ENCODE data around the gene RERE. TPM values are rescaled to one million over a fixed set of nuclear protein-coding genes. Genes with fewer than 3 reads are reported as not detected.

RERE gene
- total RNA-seq, 1 experiment from 2014 or later, result 40.6 TPM

- no peak for DNase-seq (ENCODE audit: low read depth, low spot score)
Measured at GRCh38 chr1:8704866-8705506, 112.5 kb downstream of the RERE start.

DNA sequence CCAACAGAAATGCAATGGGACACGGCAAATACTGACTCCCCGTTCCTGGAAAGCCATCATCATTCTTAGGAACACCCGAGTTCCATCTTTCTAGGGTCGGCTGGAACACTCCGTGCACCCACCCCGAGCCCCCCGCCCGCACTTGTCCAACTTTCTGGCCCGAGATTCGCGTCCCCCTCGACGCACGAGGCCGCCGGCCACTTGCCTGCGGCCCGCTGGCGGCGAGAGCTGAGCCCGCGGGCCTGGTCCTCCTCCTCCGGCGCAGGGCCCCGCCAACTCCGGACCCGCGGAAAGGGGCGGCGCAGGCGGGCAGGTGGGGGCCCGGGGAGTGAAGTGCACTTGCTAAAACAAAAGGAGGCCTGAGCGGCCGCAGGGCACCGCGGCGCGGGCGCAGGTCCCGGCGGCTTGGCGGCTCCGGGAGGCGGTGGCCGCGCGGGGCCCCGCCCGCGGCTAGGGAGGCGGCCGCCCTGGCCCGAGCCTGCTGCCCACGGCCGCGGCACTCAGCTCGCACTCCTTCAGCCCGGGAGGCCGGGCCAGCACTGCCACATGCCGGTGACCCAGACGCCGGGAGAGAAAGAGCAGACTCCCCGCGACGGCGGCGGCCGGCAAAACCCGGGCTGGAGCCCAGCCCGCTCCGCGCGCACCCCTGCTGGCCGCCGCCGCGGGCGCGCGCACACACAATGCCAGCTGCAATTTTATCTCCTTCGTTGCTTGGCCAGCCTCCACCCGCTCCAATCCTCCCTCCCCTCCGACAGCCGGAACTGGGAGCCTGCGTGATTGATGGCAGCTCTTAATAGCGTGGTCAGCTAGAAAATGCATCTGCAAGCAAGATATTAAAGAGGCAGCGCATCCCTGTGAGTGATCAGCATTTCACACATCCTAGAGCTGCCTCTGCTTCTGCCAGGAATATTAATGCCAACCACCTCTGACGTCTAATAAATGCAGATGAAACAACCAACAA lies 114.3 kb downstream of the RERE start:
- peak; percentile 82 for DNase-seq (ENCODE audit: low read depth, low spot score)
- peak overlapping the region; percentile 63 for H3K27ac ChIP-seq (ENCODE audit: low read depth, low read length)
- H3K4me1 ChIP-seq (ENCODE audit: control insufficient read depth in 1 of 2, insufficient read depth in 2 of 2, low read length in 2 of 2), result peaks cover 31 to 34% of the 10 kb centered on the region in 2 experiments
- peak overlapping the region; percentile 51 to 64 for H3K4me3 ChIP-seq (replicated peaks in 1 of 2; ENCODE audit: low read depth in 1 of 2, low read length in 2 of 2)
- ChIA-PET RAD21 (ENCODE audit: low non-redundant PET in 1 of 2, low total read pairs in 2 of 2, uncharacterized antibody in 2 of 2, unreplicated experiment in 2 of 2) (interaction anchor here in 1 of 2 experiments (0.9 kb wide), 1 partner anchor 23 kb away, joined by 3 read pairs; no protein-coding TSS in a partner anchor), POLR2A (no interaction called here), CTCF (interaction anchor here (1.0 to 1.7 kb wide), 4 partner anchors 23 to 170 kb away, joined by 3 to 4 read pairs (median 4); no protein-coding TSS in a partner anchor)
- peaks cover 43% of the 10 kb centered on the region for H3K79me2 ChIP-seq (ENCODE audit: insufficient read depth, low read length)
- no peaks in the 10 kb centered on the region for H3K27me3 ChIP-seq (ENCODE audit: insufficient read depth, low read length)
- no TSS peak for BruUV-seq (replicated peaks)
- no peak overlapping the region for H2AFZ ChIP-seq (ENCODE audit: low read depth, low read length, poor library complexity, severe bottlenecking)
- peak overlapping the region; percentile 71 for H3K9ac ChIP-seq (ENCODE audit: low read length)
- H3K9me2 ChIP-seq (ENCODE audit: insufficient read depth), result no peaks in the 10 kb centered on the region
- H3K4me2 ChIP-seq (ENCODE audit: low read length), result peak overlapping the region; percentile 78
- H3K36me3 ChIP-seq (ENCODE audit: control insufficient read depth in 1 of 2, insufficient read depth in 2 of 2, low read length in 2 of 2), result no peaks in the 10 kb centered on the region
- intact Hi-C loops (cut with micrococcal nuclease), result loop anchor here (5.0 kb wide), 1 partner anchor 281 kb away; no protein-coding TSS in a partner anchor
- peaks cover 3% of the 10 kb centered on the region; the same call in 1 of the 2 replicates for H4K20me1 ChIP-seq (ENCODE audit: insufficient read depth)
- H3K9me3 ChIP-seq (ENCODE audit: control insufficient read depth in 1 of 2, insufficient read depth in 1 of 2, low read depth in 1 of 2, low read length in 2 of 2), result no peaks in the 10 kb centered on the region
- ATAC-seq, result peak; percentile 92
- TF ChIP-seq, protein P1, sequence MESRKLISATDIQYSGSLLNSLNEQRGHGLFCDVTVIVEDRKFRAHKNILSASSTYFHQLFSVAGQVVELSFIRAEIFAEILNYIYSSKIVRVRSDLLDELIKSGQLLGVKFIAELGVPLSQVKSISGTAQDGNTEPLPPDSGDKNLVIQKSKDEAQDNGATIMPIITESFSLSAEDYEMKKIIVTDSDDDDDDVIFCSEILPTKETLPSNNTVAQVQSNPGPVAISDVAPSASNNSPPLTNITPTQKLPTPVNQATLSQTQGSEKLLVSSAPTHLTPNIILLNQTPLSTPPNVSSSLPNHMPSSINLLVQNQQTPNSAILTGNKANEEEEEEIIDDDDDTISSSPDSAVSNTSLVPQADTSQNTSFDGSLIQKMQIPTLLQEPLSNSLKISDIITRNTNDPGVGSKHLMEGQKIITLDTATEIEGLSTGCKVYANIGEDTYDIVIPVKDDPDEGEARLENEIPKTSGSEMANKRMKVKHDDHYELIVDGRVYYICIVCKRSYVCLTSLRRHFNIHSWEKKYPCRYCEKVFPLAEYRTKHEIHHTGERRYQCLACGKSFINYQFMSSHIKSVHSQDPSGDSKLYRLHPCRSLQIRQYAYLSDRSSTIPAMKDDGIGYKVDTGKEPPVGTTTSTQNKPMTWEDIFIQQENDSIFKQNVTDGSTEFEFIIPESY (IDR thresholded peaks at IDR 0.05; ENCODE audit: extremely low read depth, insufficient replicate concordance, low read length), result no peak
- TF ChIP-seq YY1 (IDR thresholded peaks at IDR 0.05; ENCODE audit: extremely low read depth, insufficient replicate concordance, low read depth, low read length), result peak; percentile 81
- TF ChIP-seq JUND (IDR thresholded peaks at IDR 0.05), result no peak
- TF ChIP-seq MAX (IDR thresholded peaks at IDR 0.05), result peak; percentile 80
- TF ChIP-seq SRF (IDR thresholded peaks at IDR 0.05; ENCODE audit: low read depth), result no peak
- TF ChIP-seq FOSL1 (IDR thresholded peaks at IDR 0.05; ENCODE audit: low read depth), result no peak
- no peak for TF ChIP-seq EGR1 (IDR thresholded peaks at IDR 0.05; ENCODE audit: low read depth)
- TF ChIP-seq CEBPB (IDR thresholded peaks at IDR 0.05; ENCODE audit: low read depth), result no peak
- no peak for TF ChIP-seq EZH2phosphoT487 (IDR thresholded peaks at IDR 0.05; ENCODE audit: borderline replicate concordance)
- TF ChIP-seq POLR2AphosphoS5 (IDR thresholded peaks at IDR 0.05; ENCODE audit: low read depth, low read length), result peak; percentile 83
- TF ChIP-seq TCF7L2 (IDR thresholded peaks at IDR 0.05; ENCODE audit: borderline replicate concordance, extremely low read depth, insufficient read depth, insufficient read length), result peak; percentile 39
- no peak for TF ChIP-seq ZNF274 (IDR thresholded peaks at IDR 0.05; ENCODE audit: low read depth, low read length)
- no peak for TF ChIP-seq ELF1 (IDR thresholded peaks at IDR 0.05; ENCODE audit: borderline replicate concordance, low read depth)
- no peak; the same call in 1 of the 2 replicates for TF ChIP-seq SIN3A (IDR thresholded peaks at IDR 0.05; ENCODE audit: low read depth)
- TF ChIP-seq CBX3 (IDR thresholded peaks at IDR 0.05; ENCODE audit: low read depth), result no peak; the same call in 1 of the 2 replicates

More at GRCh38 chr1:8704866-8705506, 112.5 kb downstream of the RERE start:
- Histone ChIP-seq H2AFZ (ENCODE audit: low read depth, low read length, poor library complexity, severe bottlenecking) (no peak overlapping the region), H3K27me3 (ENCODE audit: insufficient read depth, low read length) (no peaks in the 10 kb centered on the region), H3K4me2 (ENCODE audit: low read length) (no peak overlapping the region), H3K9me2 (ENCODE audit: insufficient read depth) (no peaks in the 10 kb centered on the region), H3K27ac (ENCODE audit: low read depth, low read length) (no peak overlapping the region), H3K4me1 (ENCODE audit: control insufficient read depth in 1 of 2, insufficient read depth in 2 of 2, low read length in 2 of 2) (peaks cover 31 to 34% of the 10 kb centered on the region in 2 experiments), H4K20me1 (ENCODE audit: insufficient read depth) (peaks cover 3% of the 10 kb centered on the region; the same call in 1 of the 2 replicates), H3K9me3 (ENCODE audit: control insufficient read depth in 1 of 2, insufficient read depth in 1 of 2, low read depth in 1 of 2, low read length in 2 of 2) (no peaks in the 10 kb centered on the region), H3K79me2 (ENCODE audit: insufficient read depth, low read length) (peaks cover 25% of the 10 kb centered on the region), H3K36me3 (ENCODE audit: control insufficient read depth in 1 of 2, insufficient read depth in 2 of 2, low read length in 2 of 2) (no peaks in the 10 kb centered on the region), H3K4me3 (replicated peaks in 1 of 2; ENCODE audit: low read depth in 1 of 2, low read length in 2 of 2) (no peak overlapping the region), H3K9ac (ENCODE audit: low read length) (no peak overlapping the region)
- BruUV-seq (replicated peaks), result no TSS peak
- no peak for TF ChIP-seq ELF1 (IDR thresholded peaks at IDR 0.05; ENCODE audit: borderline replicate concordance, low read depth)
- TF ChIP-seq EGR1 (IDR thresholded peaks at IDR 0.05; ENCODE audit: low read depth), result no peak
- ChIA-PET CTCF (interaction anchor here (0.6 kb wide), 1 partner anchor 730 kb away, joined by 3 read pairs; no protein-coding TSS in a partner anchor), POLR2A (no interaction called here), RAD21 (ENCODE audit: low non-redundant PET in 1 of 2, low total read pairs in 2 of 2, uncharacterized antibody in 2 of 2, unreplicated experiment in 2 of 2) (no interaction called here)
- ATAC-seq, result no peak
- intact Hi-C loops (cut with micrococcal nuclease), result loop anchor here (5.0 kb wide), 1 partner anchor 283 kb away; no protein-coding TSS in a partner anchor
